ENCODE measurements around the gene STRBP.

The STRBP gene

DNA sequence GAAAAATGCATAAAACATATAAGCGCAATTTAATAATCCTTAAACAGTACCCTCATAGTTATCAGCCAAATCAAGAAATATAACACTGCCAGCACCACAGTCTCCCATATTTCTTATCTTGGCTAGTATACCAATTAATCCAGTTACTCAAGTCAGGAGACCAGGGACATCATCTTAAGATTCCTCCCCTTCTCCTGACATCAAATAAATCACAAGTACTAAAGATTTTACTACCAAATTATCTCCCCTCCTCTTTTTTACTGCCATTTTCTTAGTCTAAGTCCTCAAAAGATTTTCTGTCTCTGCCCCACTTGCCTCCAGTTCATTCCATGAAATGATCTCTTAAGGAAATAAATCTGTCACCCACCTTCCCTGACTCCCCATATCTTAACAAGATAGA, 37.0 kb downstream of the STRBP start:
- Histone ChIP-seq H3K27me3 (ENCODE audit: insufficient read depth, low read length, poor library complexity) (no peaks in the 10 kb centered on the region), H3K4me2 (ENCODE audit: insufficient read depth, low read length) (no peak overlapping the region), H3K4me3 (ENCODE audit: low read depth in 1 of 2, low read length in 2 of 2) (no peak overlapping the region), H3K4me1 (ENCODE audit: insufficient read depth, low read length) (no peaks in the 10 kb centered on the region), H4K20me1 (ENCODE audit: insufficient read depth, low read length) (peaks cover 3% of the 10 kb centered on the region; the same call in 1 of the 2 replicates), H3K9me3 (ENCODE audit: insufficient read depth, low read length, severe bottlenecking) (no peaks in the 10 kb centered on the region), H3K27ac (ENCODE audit: low read length) (no peak overlapping the region), H2AFZ (ENCODE audit: low read depth, low read length) (no peak overlapping the region), H3K36me3 (ENCODE audit: insufficient read depth, low read length) (no peaks in the 10 kb centered on the region), H3K79me2 (ENCODE audit: insufficient read depth, low read length) (no peaks in the 10 kb centered on the region; the same call in 1 of the 2 replicates), H3K9ac (ENCODE audit: low read depth, low read length) (no peak overlapping the region)
- DNase-seq (no peak), ATAC-seq (ENCODE audit: insufficient read depth, low read depth) (no peak)
- TF ChIP-seq EZH2 (IDR thresholded peaks at IDR 0.05; ENCODE audit: borderline replicate concordance, low read depth, low read length, severe bottlenecking): no peak
- TF ChIP-seq, protein P1, sequence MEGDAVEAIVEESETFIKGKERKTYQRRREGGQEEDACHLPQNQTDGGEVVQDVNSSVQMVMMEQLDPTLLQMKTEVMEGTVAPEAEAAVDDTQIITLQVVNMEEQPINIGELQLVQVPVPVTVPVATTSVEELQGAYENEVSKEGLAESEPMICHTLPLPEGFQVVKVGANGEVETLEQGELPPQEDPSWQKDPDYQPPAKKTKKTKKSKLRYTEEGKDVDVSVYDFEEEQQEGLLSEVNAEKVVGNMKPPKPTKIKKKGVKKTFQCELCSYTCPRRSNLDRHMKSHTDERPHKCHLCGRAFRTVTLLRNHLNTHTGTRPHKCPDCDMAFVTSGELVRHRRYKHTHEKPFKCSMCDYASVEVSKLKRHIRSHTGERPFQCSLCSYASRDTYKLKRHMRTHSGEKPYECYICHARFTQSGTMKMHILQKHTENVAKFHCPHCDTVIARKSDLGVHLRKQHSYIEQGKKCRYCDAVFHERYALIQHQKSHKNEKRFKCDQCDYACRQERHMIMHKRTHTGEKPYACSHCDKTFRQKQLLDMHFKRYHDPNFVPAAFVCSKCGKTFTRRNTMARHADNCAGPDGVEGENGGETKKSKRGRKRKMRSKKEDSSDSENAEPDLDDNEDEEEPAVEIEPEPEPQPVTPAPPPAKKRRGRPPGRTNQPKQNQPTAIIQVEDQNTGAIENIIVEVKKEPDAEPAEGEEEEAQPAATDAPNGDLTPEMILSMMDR (IDR thresholded peaks at IDR 0.05; ENCODE audit: borderline replicate concordance, extremely low read depth, low read length, poor library complexity, severe bottlenecking): no peak

DNA sequence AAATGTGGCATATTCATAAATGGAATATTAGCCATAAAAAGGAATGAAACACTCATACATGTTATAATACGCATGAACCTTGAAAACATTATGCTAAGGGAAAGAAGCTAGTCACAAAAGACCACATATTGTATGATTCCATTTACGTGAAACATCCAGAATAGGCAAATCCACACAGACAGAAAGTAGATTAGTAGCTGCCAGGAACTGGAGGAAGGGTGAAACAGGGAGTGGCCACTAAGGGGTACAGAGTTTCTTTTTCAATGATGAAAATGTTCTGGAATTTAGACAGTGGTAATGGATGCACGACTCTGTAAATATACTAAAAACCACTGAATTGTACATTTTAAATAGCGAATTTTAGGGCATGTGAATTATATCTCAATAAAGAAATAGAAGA, 39.4 kb downstream of the STRBP start:
- Histone ChIP-seq H3K36me3 (ENCODE audit: insufficient read depth, low read length) (no peaks in the 10 kb centered on the region), H3K4me1 (ENCODE audit: insufficient read depth, low read length) (no peaks in the 10 kb centered on the region), H2AFZ (ENCODE audit: low read depth, low read length) (no peak overlapping the region), H3K9me3 (ENCODE audit: insufficient read depth, low read length, severe bottlenecking) (no peaks in the 10 kb centered on the region), H3K4me2 (ENCODE audit: insufficient read depth, low read length) (no peak overlapping the region), H3K27ac (ENCODE audit: low read length) (no peak overlapping the region), H3K79me2 (ENCODE audit: insufficient read depth, low read length) (no peaks in the 10 kb centered on the region; the same call in 1 of the 2 replicates), H3K4me3 (ENCODE audit: low read depth in 1 of 2, low read length in 2 of 2) (no peak overlapping the region), H3K9ac (ENCODE audit: low read depth, low read length) (no peak overlapping the region), H3K27me3 (ENCODE audit: insufficient read depth, low read length, poor library complexity) (no peaks in the 10 kb centered on the region), H4K20me1 (ENCODE audit: insufficient read depth, low read length) (peaks cover 14% of the 10 kb centered on the region; the same call in 1 of the 2 replicates)
- ATAC-seq (ENCODE audit: insufficient read depth, low read depth) (no peak), DNase-seq (no peak)
- TF ChIP-seq, protein P1 (IDR thresholded peaks at IDR 0.05; ENCODE audit: borderline replicate concordance, extremely low read depth, low read length, poor library complexity, severe bottlenecking): no peak
- no peak for TF ChIP-seq EZH2 (IDR thresholded peaks at IDR 0.05; ENCODE audit: borderline replicate concordance, low read depth, low read length, severe bottlenecking)

DNA sequence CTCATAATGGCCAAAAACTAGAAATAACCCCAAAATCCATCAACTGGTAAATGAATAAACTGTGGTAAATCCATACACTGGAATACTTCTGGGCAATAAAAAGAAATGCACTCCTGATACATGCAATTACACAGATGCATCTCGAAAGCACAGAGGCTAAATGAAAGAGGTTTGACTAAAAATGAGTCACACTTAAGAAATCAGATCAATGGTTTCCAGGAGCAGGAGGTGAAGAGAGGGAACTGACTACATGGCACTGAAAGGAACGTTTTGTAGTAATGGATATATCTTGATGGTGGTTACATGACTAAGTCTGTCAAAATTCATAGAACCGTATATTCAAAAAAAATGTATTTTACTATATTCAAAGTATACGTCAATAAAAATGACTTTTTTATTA, 42.4 kb downstream of the STRBP start:
- Histone ChIP-seq H3K27ac (ENCODE audit: low read length) (no peak overlapping the region), H3K4me1 (ENCODE audit: insufficient read depth, low read length) (no peaks in the 10 kb centered on the region), H2AFZ (ENCODE audit: low read depth, low read length) (no peak overlapping the region), H3K4me3 (ENCODE audit: low read depth in 1 of 2, low read length in 2 of 2) (no peak overlapping the region), H3K36me3 (ENCODE audit: insufficient read depth, low read length) (no peaks in the 10 kb centered on the region), H3K4me2 (ENCODE audit: insufficient read depth, low read length) (no peak overlapping the region), H3K79me2 (ENCODE audit: insufficient read depth, low read length) (no peaks in the 10 kb centered on the region), H3K27me3 (ENCODE audit: insufficient read depth, low read length, poor library complexity) (no peaks in the 10 kb centered on the region), H3K9ac (ENCODE audit: low read depth, low read length) (no peak overlapping the region), H3K9me3 (ENCODE audit: insufficient read depth, low read length, severe bottlenecking) (no peaks in the 10 kb centered on the region), H4K20me1 (ENCODE audit: insufficient read depth, low read length) (peaks cover 14% of the 10 kb centered on the region; the same call in 1 of the 2 replicates)
- ATAC-seq (ENCODE audit: insufficient read depth, low read depth) (no peak), DNase-seq (no peak)
- TF ChIP-seq, protein P1 (IDR thresholded peaks at IDR 0.05; ENCODE audit: borderline replicate concordance, extremely low read depth, low read length, poor library complexity, severe bottlenecking): no peak
- TF ChIP-seq EZH2 (IDR thresholded peaks at IDR 0.05; ENCODE audit: borderline replicate concordance, low read depth, low read length, severe bottlenecking): no peak
